ENCODE data around the gene TCAF1.

Gene TCAF1

GRCh38 chr7:143906151-143906550 lies 4.2 kb upstream of the TCAF1 start:
- DNase-seq: no peak
- intact Hi-C loops (cut with DNase I): no loop called here

- intact Hi-C loops (cut with DNase I): no loop called here
- DNase-seq: no peak
Measured at GRCh38 chr7:143905509-143905908, 3.5 kb upstream of the TCAF1 start.

- DNase-seq: peak in 3 of 42 donors; percentile 15 to 37 (median 25)
- intact Hi-C loops (cut with DNase I): no loop called here
Measured at GRCh38 chr7:143902332-143902899, 440 bp upstream of the TCAF1 start.

- intact Hi-C loops (cut with DNase I): no loop called here
- DNase-seq: peak in 39 of 42 donors; percentile 23 to 76 (median 52)
Measured at GRCh38 chr7:143901332-143901667, 676 bp downstream of the TCAF1 start.

- peak in 1 of 42 donors; percentile 37 for DNase-seq
- intact Hi-C loops (cut with DNase I): no loop called here
Measured at GRCh38 chr7:143900230-143900766, 1.7 kb downstream of the TCAF1 start.

- intact Hi-C loops (cut with DNase I): no loop called here
- no peak for DNase-seq
Measured at GRCh38 chr7:143898810-143899209, 3.2 kb downstream of the TCAF1 start.

- intact Hi-C loops (cut with DNase I): no loop called here
- no peak for DNase-seq
Measured at GRCh38 chr7:143896667-143897066, 5.3 kb downstream of the TCAF1 start.

- intact Hi-C loops (cut with DNase I): no loop called here
- no peak for DNase-seq
Measured at GRCh38 chr7:143892527-143893300, 9.3 kb downstream of the TCAF1 start.

- intact Hi-C loops (cut with DNase I): no loop called here
- DNase-seq: no peak
Measured at GRCh38 chr7:143891457-143891856, 10.5 kb downstream of the TCAF1 start.

- intact Hi-C loops (cut with DNase I): no loop called here
- DNase-seq: no peak
Measured at GRCh38 chr7:143890558-143890957, 11.4 kb downstream of the TCAF1 start.

- intact Hi-C loops (cut with DNase I): no loop called here
- DNase-seq: no peak
Measured at GRCh38 chr7:143889068-143889467, 12.9 kb downstream of the TCAF1 start.

GRCh38 chr7:143886826-143887477 lies 15.0 kb downstream of the TCAF1 start:
- intact Hi-C loops (cut with DNase I): no loop called here
- no peak for DNase-seq

- intact Hi-C loops (cut with DNase I): no loop called here
- peak in 3 of 42 donors; percentile 16 to 41 (median 35) for DNase-seq
Measured at GRCh38 chr7:143885951-143886350, 16.0 kb downstream of the TCAF1 start.

GRCh38 chr7:143884969-143885559 lies 16.9 kb downstream of the TCAF1 start:
- intact Hi-C loops (cut with DNase I): no loop called here

GRCh38 chr7:143884241-143884968 lies 17.6 kb downstream of the TCAF1 start:
- intact Hi-C loops (cut with DNase I): no loop called here

More at GRCh38 chr7:143884969-143885559, 16.9 kb downstream of the TCAF1 start:
- DNase-seq: peak; percentile 82 to 97 (median 92)

GRCh38 chr7:143882604-143883078 lies 19.3 kb downstream of the TCAF1 start:
- peak; percentile 62 to 94 (median 88) for DNase-seq
- intact Hi-C loops (cut with DNase I): no loop called here

More at GRCh38 chr7:143884241-143884968, 17.6 kb downstream of the TCAF1 start:
- DNase-seq: peak in 3 of 42 donors; percentile 18 to 42 (median 36)

- DNase-seq: peak; percentile 61 to 92 (median 81)
- intact Hi-C loops (cut with DNase I): no loop called here
Measured at GRCh38 chr7:143882020-143882603, 19.9 kb downstream of the TCAF1 start.

- intact Hi-C loops (cut with DNase I): no loop called here
- DNase-seq: no peak
Measured at GRCh38 chr7:143878884-143879283, 23.1 kb downstream of the TCAF1 start.

Data from head of caudate nucleus (tissue), 42 donors.